Testis (tissue), 3 donors: Measurements from ENCODE around the gene ZNF20. TPM values are rescaled to one million over a fixed set of nuclear protein-coding genes. Genes with fewer than 3 reads are reported as not detected.

Experiments
- DNase-seq: peaks from one replicate; pipeline ENCODE4 v3.0.0-alpha.2; 2019
- H3K27ac ChIP-seq, 2 donors: fragments of 200-600 bp; sonication (generic); one replicate each; pipeline ENCODE4 v1.5.1; 2019
- H3K27me3 ChIP-seq: fragments of 200-600 bp; sonication (generic); one replicate; pipeline ENCODE4 v1.5.1; 2019
- H3K36me3 ChIP-seq: fragments of 200-600 bp; sonication (generic); one replicate; pipeline ENCODE4 v1.5.1; 2017; ENCODE audit warnings: low read depth; ENCODE audit errors: missing control alignments
- H3K4me1 ChIP-seq: fragments of 200-600 bp; sonication (generic); one replicate; pipeline ENCODE4 v1.5.1; 2019
- H3K4me3 ChIP-seq, 2 donors: fragments of 200-600 bp; sonication (generic); one replicate each; pipeline ENCODE4 v1.5.1; 2017 to 2019
- H3K9me3 ChIP-seq: fragments of 200-600 bp; sonication (generic); one replicate; pipeline ENCODE4 v1.5.1; 2017
- CTCF ChIP-seq, 3 experiments: fragments of 450-650 bp in 2 of 3; fragments of 200-600 bp in 1 of 3; sonication (generic) in 1 of 3; IDR thresholded peaks; one replicate each; pipeline ENCODE4 v1.5.1; 2016 to 2019; ENCODE audit warnings: antibody characterized with exemption in 3 of 3, mild to moderate bottlenecking in 2 of 3, moderate library complexity in 1 of 3
- POLR2A ChIP-seq: fragments of 450-650 bp; IDR thresholded peaks from one replicate; pipeline ENCODE4 v1.6.1; 2017; ENCODE audit warnings: antibody characterized with exemption, mild to moderate bottlenecking, moderate library complexity
- WGBS, 2 donors: methylation state at CpG; one replicate each; pipeline ENCODE4 v1.1.5; 2018; 5-methylcytosine and 5-hydroxymethylcytosine counted together
- intact Hi-C: fragments of 100-400 bp; cut with DNase I; formaldehyde crosslinking; loops from one replicate; pipeline ENCODE4 v1.15.1; 2023; ENCODE audit warnings: low total_unique reads
- polyA plus RNA-seq: library from polyadenylated mRNA; stranded (reverse); fragments of 350-450 nt; fragmentation: Illumina TruSeq; extraction: RNeasy Lipid Tissue Mini Kit (QIAGEN cat#74804); gene quantifications from one replicate; pipeline ENCODE4 v1.2.3, GENCODE V29; 2014; ENCODE audit warnings: low read depth, low replicate concordance; ENCODE audit not compliant: insufficient read depth
- total RNA-seq, 2 donors: library from RNA; depleted of rRNA; stranded (reverse); fragments of >200 nt; gene quantifications; one replicate each; pipeline ENCODE4 v1.2.3, GENCODE V29; 2016

The ZNF20 gene
- total and polyA plus RNA-seq, 3 donors from 2014 or later, result 7.5 to 10.9 (median 8.9) TPM

DNA sequence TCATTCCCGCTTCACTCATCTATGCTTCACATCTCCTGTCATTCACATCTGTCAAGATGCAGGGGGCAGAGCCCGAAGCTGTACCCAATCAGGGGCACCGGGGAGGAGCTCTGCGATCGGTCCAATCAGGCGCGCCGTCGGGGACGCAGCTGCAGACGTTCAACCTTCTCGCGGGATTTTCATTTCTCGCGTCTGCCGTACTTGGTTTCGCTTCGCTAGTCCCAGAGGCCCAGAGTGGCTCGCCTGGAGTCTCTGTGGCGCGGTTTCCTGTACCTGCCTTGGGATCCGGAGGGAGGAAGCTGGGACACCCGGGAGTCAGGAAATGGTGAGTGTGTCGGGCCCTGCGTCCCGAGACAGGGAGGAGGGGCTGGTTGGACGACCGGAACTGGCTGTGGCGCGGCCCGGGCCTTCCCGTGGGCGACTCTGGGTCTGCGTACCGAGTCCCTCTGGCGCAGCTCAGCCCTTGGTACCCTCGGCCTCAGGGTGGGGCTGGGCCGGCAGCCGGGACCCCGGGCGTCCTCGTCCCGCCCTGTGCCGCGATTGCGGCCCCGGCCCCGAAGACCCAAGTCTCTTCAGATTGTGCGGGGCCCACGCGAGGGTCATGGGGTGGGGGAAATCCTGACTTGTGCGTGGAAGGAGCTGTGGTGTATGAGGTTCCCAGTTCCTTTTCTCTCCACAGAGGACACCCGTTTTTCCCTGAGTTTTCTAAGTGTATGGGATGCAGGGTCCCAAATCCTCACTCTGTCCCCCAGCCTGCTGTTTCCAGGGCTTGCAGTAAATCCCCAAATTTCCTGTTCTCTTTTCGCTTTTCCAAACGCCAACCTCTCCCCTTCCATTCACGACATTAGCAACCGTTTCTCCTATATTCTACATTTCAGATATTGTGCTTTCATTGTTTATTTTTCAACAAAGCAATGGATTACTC lies 23.0 kb upstream of the ZNF20 start, which contains the start of gene ZNF136:
ZNF136 (plus strand) TSS at position 215 of the 925 bp plus-strand sequence; CDS start at position 323, 108 bp downstream.
- H3K9me3 ChIP-seq, result no peaks in the 10 kb centered on the region
- DNase-seq, result peak; percentile 97
- peak within 1 kb of the TSS; percentile 70 to 99 for H3K4me3 ChIP-seq
- WGBS, 2 donors, result 0 to 1% methylated on average over 15 to 54 of the region's 57 CpGs
- TF ChIP-seq CTCF (IDR thresholded peaks at IDR 0.05) (no peak), POLR2A (peak; percentile 45)
- intact Hi-C loops, result no loop called here
- peak within 1 kb of the TSS; percentile 91 to 92 for H3K27ac ChIP-seq
- no peaks in the 10 kb centered on the region for H3K36me3 ChIP-seq
- no peaks in the 10 kb centered on the region for H3K27me3 ChIP-seq
- H3K4me1 ChIP-seq, result peaks cover 26% of the 10 kb centered on the region

GRCh38 chr19:12162513-12162881 lies 22.3 kb upstream of the ZNF20 start:
- no peak for DNase-seq
- peak overlapping the region; percentile 70 to 99 for H3K4me3 ChIP-seq
- no peaks in the 10 kb centered on the region for H3K27me3 ChIP-seq
- peaks cover 26% of the 10 kb centered on the region for H3K4me1 ChIP-seq
- H3K9me3 ChIP-seq, result no peaks in the 10 kb centered on the region
- peak overlapping the region; percentile 91 to 92 for H3K27ac ChIP-seq
- no peak for TF ChIP-seq CTCF (IDR thresholded peaks at IDR 0.05)
- no peak for TF ChIP-seq POLR2A
- WGBS, 2 donors, result 5 to 9% methylated on average over 8 of the region's 8 CpGs
- no peaks in the 10 kb centered on the region for H3K36me3 ChIP-seq
- intact Hi-C loops, result no loop called here

GRCh38 chr19:12159773-12160414 lies 19.7 kb upstream of the ZNF20 start:
- TF ChIP-seq CTCF (IDR thresholded peaks at IDR 0.05), result no peak
- TF ChIP-seq POLR2A, result no peak
- H3K27ac ChIP-seq, result no peak overlapping the region
- no peak overlapping the region for H3K4me3 ChIP-seq
- no peaks in the 10 kb centered on the region for H3K27me3 ChIP-seq
- peak; percentile 73 for DNase-seq
- H3K36me3 ChIP-seq, result no peaks in the 10 kb centered on the region
- WGBS, 2 donors, result 64 to 70% methylated on average over 25 of the region's 25 CpGs
- intact Hi-C loops, result no loop called here
- H3K9me3 ChIP-seq, result no peaks in the 10 kb centered on the region
- peaks cover 25% of the 10 kb centered on the region for H3K4me1 ChIP-seq

DNA sequence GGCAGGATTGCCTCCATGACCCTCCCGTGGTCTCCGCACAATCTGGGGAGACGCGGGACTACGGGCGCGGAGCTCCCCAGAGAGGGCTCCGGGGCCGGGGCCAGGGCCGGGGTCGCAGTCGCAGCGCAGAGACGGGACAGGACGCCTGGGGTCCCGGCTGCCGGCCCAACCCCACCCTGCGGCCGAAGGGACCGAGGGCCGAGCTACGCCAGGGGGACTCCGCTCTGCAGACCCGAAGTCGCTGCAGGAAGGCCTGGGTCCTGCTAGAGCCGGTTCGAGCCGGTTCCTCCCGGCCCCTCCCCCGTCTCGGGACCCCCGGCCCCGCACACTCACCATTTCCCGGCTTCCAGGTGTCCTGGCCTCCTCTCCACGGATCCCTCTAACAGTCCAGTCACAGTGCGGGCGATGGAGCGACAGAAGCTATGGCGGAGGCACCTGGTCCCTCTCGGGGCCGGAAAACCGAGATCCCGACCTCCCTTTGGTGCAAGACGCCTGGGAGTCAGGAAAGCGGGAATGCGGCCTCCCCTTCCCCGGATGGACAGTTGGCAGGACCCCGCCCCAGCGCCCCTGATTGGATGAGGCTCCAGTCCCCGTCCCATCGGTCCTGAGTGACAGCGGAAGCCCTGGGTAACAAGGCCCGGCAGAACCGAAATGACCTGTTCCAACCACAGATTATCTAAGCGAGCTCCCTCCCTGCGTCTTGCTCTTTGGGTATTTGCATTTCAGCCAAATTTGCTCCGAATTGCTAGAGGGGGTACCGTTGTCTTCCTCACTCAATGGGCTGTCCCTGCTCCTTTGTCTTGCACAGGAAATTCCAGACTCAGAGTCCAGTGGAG lies 16.3 kb upstream of the ZNF20 start, which contains the start of gene ZNF625:
ZNF625 (minus strand) TSS at position 512 of the 836 bp plus-strand sequence; CDS start at position 336, 176 bp downstream.
- peak; percentile 95 for DNase-seq
- H3K27ac ChIP-seq, result peak within 1 kb of the TSS; percentile 53 to 77
- H3K4me3 ChIP-seq, result peak within 1 kb of the TSS; percentile 78 to 79
- no peaks in the 10 kb centered on the region for H3K36me3 ChIP-seq
- no peaks in the 10 kb centered on the region for H3K9me3 ChIP-seq
- TF ChIP-seq POLR2A (no peak), CTCF (IDR thresholded peaks at IDR 0.05) (no peak)
- H3K4me1 ChIP-seq, result peaks cover 11% of the 10 kb centered on the region
- 0 to 2% methylated on average over 7 to 57 of the region's 58 CpGs for WGBS, 2 donors
- H3K27me3 ChIP-seq, result no peaks in the 10 kb centered on the region
- intact Hi-C loops, result no loop called here
